Karpas-422 (cell line): ENCODE results near the gene NSD1. TPM values are rescaled to one million over a fixed set of nuclear protein-coding genes. Genes with fewer than 3 reads are reported as not detected.

Experiments used
- DNase-seq: peaks from one replicate; pipeline ENCODE4 v3.0.0-alpha.2; 2015
- H2AFZ ChIP-seq: fragments of 200-600 bp; sonication (generic); 2 replicates; pipeline ENCODE4 v1.6.1; 2014; ENCODE audit warnings: antibody characterized with exemption, low read length, mixed read lengths
- H3K27ac ChIP-seq: fragments of 200-600 bp; sonication (generic); 2 replicates; pipeline ENCODE4 v1.5.1; 2014; ENCODE audit warnings: mild to moderate bottlenecking, low read length, moderate library complexity
- H3K27me3 ChIP-seq: fragments of 200-600 bp; sonication (generic); 2 replicates; pipeline ENCODE4 v1.6.1; 2014; ENCODE audit warnings: low read length, mixed read lengths
- H3K36me3 ChIP-seq: fragments of 200-600 bp; sonication (generic); 2 replicates; pipeline ENCODE4 v1.6.1; 2014; ENCODE audit warnings: low read length, mixed read lengths; ENCODE audit not compliant: insufficient read depth
- H3K4me1 ChIP-seq: fragments of 200-600 bp; sonication (generic); 2 replicates; pipeline ENCODE4 v1.6.1; 2014; ENCODE audit warnings: mild to moderate bottlenecking, low read length, mixed read lengths
- H3K4me2 ChIP-seq: fragments of 200-600 bp; sonication (generic); 2 replicates; pipeline ENCODE4 v1.6.1; 2014; ENCODE audit warnings: low read length, low read depth, mild to moderate bottlenecking; ENCODE audit not compliant: poor library complexity, severe bottlenecking
- H3K4me3 ChIP-seq: fragments of 200-600 bp; sonication (generic); 2 replicates; pipeline ENCODE4 v1.5.1; 2014; ENCODE audit warnings: mild to moderate bottlenecking, antibody characterized with exemption, low read length, mixed read lengths
- H3K79me2 ChIP-seq: fragments of 200-600 bp; sonication (generic); 2 replicates; pipeline ENCODE4 v1.6.1; 2014; ENCODE audit warnings: mild to moderate bottlenecking, low read length, mixed read lengths
- H3K9ac ChIP-seq: fragments of 200-600 bp; sonication (generic); 2 replicates; pipeline ENCODE4 v1.6.0; 2014; ENCODE audit warnings: low read length
- H3K9me2 ChIP-seq: fragments of 200-600 bp; sonication (generic), shearing (Covaris generic); replicated peaks from 2 replicates; pipeline ENCODE4 v1.6.0; 2014; ENCODE audit warnings: mild to moderate bottlenecking, low read length, moderate library complexity; ENCODE audit not compliant: insufficient read depth
- H3K9me3 ChIP-seq: fragments of 300-700, 200-600 bp; sonication (generic); 2 replicates; pipeline ENCODE4 v1.6.1; 2014; ENCODE audit warnings: low read length, mixed read lengths
- H4K20me1 ChIP-seq: fragments of 200-600 bp; sonication (generic); 2 replicates; pipeline ENCODE4 v1.6.1; 2014; ENCODE audit warnings: mild to moderate bottlenecking, antibody characterized with exemption, low read length, low read depth; ENCODE audit not compliant: insufficient read depth
- total RNA-seq: library from RNA; depleted of rRNA; stranded (reverse); fragments of >200 nt; shearing (Covaris generic); gene quantifications from 2 replicates; pipeline ENCODE4 v1.2.3, GENCODE V29; 2014; ENCODE audit warnings: low replicate concordance

The NSD1 gene
- total RNA-seq, 1 experiment from 2014 or later, result 70.9 TPM

- Histone ChIP-seq H3K27ac (no peak overlapping the region), H4K20me1 (no peaks in the 10 kb centered on the region), H3K9me3 (no peaks in the 10 kb centered on the region), H3K4me2 (no peak overlapping the region), H3K4me3 (no peak overlapping the region), H3K27me3 (no peaks in the 10 kb centered on the region), H3K36me3 (peaks cover 2% of the 10 kb centered on the region; the same call in 1 of the 2 replicates), H3K79me2 (peaks cover 97% of the 10 kb centered on the region), H2AFZ (no peak overlapping the region), H3K9ac (no peak overlapping the region), H3K4me1 (no peaks in the 10 kb centered on the region), H3K9me2 (no peaks in the 10 kb centered on the region)
- DNase-seq, result no peak
These were observed 97.1 kb downstream of the NSD1 start for GRCh38 chr5:177230660-177231059.

- H3K4me1 ChIP-seq, result no peaks in the 10 kb centered on the region
- H3K9me2 ChIP-seq, result no peaks in the 10 kb centered on the region
- no peaks in the 10 kb centered on the region for H4K20me1 ChIP-seq
- no peaks in the 10 kb centered on the region for H3K9me3 ChIP-seq
- H3K9ac ChIP-seq, result no peak overlapping the region
- no peak for DNase-seq
- no peak overlapping the region for H3K4me3 ChIP-seq
- H3K27ac ChIP-seq, result no peak overlapping the region
- H3K79me2 ChIP-seq, result peaks cover 93% of the 10 kb centered on the region
- no peak overlapping the region for H2AFZ ChIP-seq
- no peak overlapping the region for H3K4me2 ChIP-seq
- H3K27me3 ChIP-seq, result no peaks in the 10 kb centered on the region
- H3K36me3 ChIP-seq, result peaks cover 11% of the 10 kb centered on the region; the same call in 1 of the 2 replicates
These were observed 98.1 kb downstream of the NSD1 start for GRCh38 chr5:177231479-177232250.

GRCh38 chr5:177232358-177232757 is 98.8 kb downstream of the NSD1 start:
- Histone ChIP-seq H3K4me1 (no peaks in the 10 kb centered on the region), H3K4me3 (no peak overlapping the region), H3K36me3 (peaks cover 16% of the 10 kb centered on the region; the same call in 1 of the 2 replicates), H3K9me2 (no peaks in the 10 kb centered on the region), H3K79me2 (peaks cover 90% of the 10 kb centered on the region), H3K27ac (no peak overlapping the region), H3K9ac (no peak overlapping the region), H3K27me3 (no peaks in the 10 kb centered on the region), H3K9me3 (no peaks in the 10 kb centered on the region), H3K4me2 (no peak overlapping the region), H4K20me1 (no peaks in the 10 kb centered on the region), H2AFZ (no peak overlapping the region)
- DNase-seq, result no peak

GRCh38 chr5:177232761-177233160 is 99.2 kb downstream of the NSD1 start:
- Histone ChIP-seq H3K4me2 (no peak overlapping the region), H3K4me1 (no peaks in the 10 kb centered on the region), H3K36me3 (peaks cover 17% of the 10 kb centered on the region; the same call in 1 of the 2 replicates), H3K27me3 (no peaks in the 10 kb centered on the region), H3K4me3 (no peak overlapping the region), H2AFZ (no peak overlapping the region), H3K27ac (no peak overlapping the region), H3K9me3 (no peaks in the 10 kb centered on the region), H3K9ac (no peak overlapping the region), H3K79me2 (peaks cover 87% of the 10 kb centered on the region), H4K20me1 (no peaks in the 10 kb centered on the region), H3K9me2 (no peaks in the 10 kb centered on the region)
- no peak for DNase-seq

- Histone ChIP-seq H3K9ac (no peak overlapping the region), H3K79me2 (peaks cover 87% of the 10 kb centered on the region), H3K4me2 (no peak overlapping the region), H3K4me1 (no peaks in the 10 kb centered on the region), H3K9me3 (no peaks in the 10 kb centered on the region), H3K36me3 (peaks cover 22% of the 10 kb centered on the region; the same call in 1 of the 2 replicates), H3K27me3 (no peaks in the 10 kb centered on the region), H2AFZ (no peak overlapping the region), H3K27ac (no peak overlapping the region), H3K9me2 (no peaks in the 10 kb centered on the region), H4K20me1 (no peaks in the 10 kb centered on the region), H3K4me3 (no peak overlapping the region)
- no peak for DNase-seq
These were observed 99.6 kb downstream of the NSD1 start for GRCh38 chr5:177233206-177233605.

GRCh38 chr5:177233802-177234201 is 100.2 kb downstream of the NSD1 start:
- no peaks in the 10 kb centered on the region for H3K9me2 ChIP-seq
- no peak overlapping the region for H2AFZ ChIP-seq
- H3K4me3 ChIP-seq, result no peak overlapping the region
- H3K4me1 ChIP-seq, result no peaks in the 10 kb centered on the region
- H4K20me1 ChIP-seq, result no peaks in the 10 kb centered on the region
- H3K27ac ChIP-seq, result no peak overlapping the region
- no peaks in the 10 kb centered on the region for H3K9me3 ChIP-seq
- DNase-seq, result no peak
- no peak overlapping the region for H3K4me2 ChIP-seq
- H3K27me3 ChIP-seq, result no peaks in the 10 kb centered on the region
- H3K9ac ChIP-seq, result no peak overlapping the region
- peaks cover 86% of the 10 kb centered on the region for H3K79me2 ChIP-seq
- H3K36me3 ChIP-seq, result peaks cover 28% of the 10 kb centered on the region; the same call in 1 of the 2 replicates

- no peak for DNase-seq
- H3K9ac ChIP-seq, result no peak overlapping the region
- H3K9me3 ChIP-seq, result no peaks in the 10 kb centered on the region
- H3K4me1 ChIP-seq, result no peaks in the 10 kb centered on the region
- H3K27me3 ChIP-seq, result no peaks in the 10 kb centered on the region
- H4K20me1 ChIP-seq, result no peaks in the 10 kb centered on the region
- H3K36me3 ChIP-seq, result peaks cover 38% of the 10 kb centered on the region; the same call in 1 of the 2 replicates
- no peaks in the 10 kb centered on the region for H3K9me2 ChIP-seq
- H3K4me3 ChIP-seq, result no peak overlapping the region
- peaks cover 86% of the 10 kb centered on the region for H3K79me2 ChIP-seq
- no peak overlapping the region for H2AFZ ChIP-seq
- no peak overlapping the region for H3K27ac ChIP-seq
- no peak overlapping the region for H3K4me2 ChIP-seq
These were observed 101.3 kb downstream of the NSD1 start for GRCh38 chr5:177234841-177235240.

- Histone ChIP-seq H2AFZ (no peak overlapping the region), H3K27me3 (no peaks in the 10 kb centered on the region), H3K79me2 (peaks cover 58% of the 10 kb centered on the region), H3K9ac (no peak overlapping the region), H3K4me1 (no peaks in the 10 kb centered on the region), H3K9me2 (no peaks in the 10 kb centered on the region), H3K4me3 (no peak overlapping the region), H4K20me1 (no peaks in the 10 kb centered on the region), H3K9me3 (no peaks in the 10 kb centered on the region), H3K4me2 (no peak overlapping the region), H3K36me3 (peaks cover 52% of the 10 kb centered on the region; the same call in 1 of the 2 replicates), H3K27ac (no peak overlapping the region)
- DNase-seq, result no peak
These were observed 108.2 kb downstream of the NSD1 start for GRCh38 chr5:177241768-177242167.
